DMS53 treated with DMSO at 0.1 percent for 48 hours (cell line): ENCODE data around the gene GNG14.
"Not testable (repeated sequence)": the region's sequence is repeated elsewhere in the genome, so short reads cannot be mapped to it uniquely, and the experiment has no call there.

Experiments used
- DNase-seq: peaks from one replicate; lab custom pipeline; 2025; ENCODE audit not compliant: unreplicated experiment; lab: John Stamatoyannopoulos, UW

The GNG14 gene

DNA sequence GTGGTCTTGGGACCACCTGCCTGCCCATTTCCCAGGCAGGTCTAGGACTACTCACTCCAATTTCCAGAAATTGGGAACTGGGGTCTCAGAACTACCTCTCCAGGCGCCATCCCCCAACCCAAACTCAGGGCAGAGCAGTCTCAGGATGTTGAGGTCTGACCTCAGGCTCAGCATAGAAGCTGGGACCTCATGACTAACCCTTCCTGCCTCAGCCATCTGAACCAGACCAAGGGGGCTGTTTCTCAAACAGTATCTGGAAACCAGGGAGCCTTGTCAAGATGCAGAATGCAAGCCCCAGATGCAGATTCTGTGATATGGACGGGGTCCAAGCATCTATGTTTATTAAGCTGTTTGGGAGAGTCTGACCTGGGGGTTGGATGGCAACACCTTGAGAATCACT is 7.3 kb downstream of the GNG14 start:
- DNase-seq, result no peak

DNA sequence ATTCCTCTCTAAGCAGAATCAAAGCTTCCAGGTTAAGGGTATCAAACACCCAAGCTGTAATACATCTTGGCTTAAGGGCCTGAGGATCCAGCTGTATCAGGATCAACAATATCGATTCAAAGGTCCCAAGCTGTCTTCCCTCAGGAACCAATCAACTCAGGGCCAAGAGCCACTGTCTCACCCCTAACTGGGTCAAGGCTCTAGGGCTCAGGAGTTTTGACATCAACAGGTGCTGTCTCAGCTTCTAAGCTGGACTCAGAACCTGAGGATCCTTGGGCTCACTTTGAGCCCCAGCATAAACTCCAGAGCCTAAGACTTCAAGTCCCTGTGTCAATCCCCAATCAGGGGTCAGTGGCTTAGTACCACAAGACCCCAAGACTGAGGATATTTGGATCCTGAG is 7.7 kb downstream of the GNG14 start:
- no peak for DNase-seq

DNA sequence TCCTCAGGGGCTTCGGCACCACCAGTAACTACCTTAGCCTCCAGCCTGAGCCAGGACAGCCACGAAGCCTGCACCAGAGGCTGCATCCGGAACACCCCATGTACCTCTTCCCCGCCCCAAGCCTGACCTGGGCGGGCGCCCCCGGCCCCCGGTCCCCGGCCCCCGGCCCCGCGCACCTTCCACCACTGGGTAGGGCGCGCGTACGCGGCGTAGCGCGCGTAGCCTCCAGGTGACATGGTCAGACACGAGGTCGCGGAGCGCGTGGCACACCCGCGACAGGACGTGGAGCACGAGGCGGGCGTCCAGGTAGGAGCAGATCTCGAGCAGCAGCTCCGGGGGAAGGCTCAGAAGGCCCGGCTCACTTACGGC is 8.2 kb downstream of the GNG14 start:
- DNase-seq, result no peak

DNA sequence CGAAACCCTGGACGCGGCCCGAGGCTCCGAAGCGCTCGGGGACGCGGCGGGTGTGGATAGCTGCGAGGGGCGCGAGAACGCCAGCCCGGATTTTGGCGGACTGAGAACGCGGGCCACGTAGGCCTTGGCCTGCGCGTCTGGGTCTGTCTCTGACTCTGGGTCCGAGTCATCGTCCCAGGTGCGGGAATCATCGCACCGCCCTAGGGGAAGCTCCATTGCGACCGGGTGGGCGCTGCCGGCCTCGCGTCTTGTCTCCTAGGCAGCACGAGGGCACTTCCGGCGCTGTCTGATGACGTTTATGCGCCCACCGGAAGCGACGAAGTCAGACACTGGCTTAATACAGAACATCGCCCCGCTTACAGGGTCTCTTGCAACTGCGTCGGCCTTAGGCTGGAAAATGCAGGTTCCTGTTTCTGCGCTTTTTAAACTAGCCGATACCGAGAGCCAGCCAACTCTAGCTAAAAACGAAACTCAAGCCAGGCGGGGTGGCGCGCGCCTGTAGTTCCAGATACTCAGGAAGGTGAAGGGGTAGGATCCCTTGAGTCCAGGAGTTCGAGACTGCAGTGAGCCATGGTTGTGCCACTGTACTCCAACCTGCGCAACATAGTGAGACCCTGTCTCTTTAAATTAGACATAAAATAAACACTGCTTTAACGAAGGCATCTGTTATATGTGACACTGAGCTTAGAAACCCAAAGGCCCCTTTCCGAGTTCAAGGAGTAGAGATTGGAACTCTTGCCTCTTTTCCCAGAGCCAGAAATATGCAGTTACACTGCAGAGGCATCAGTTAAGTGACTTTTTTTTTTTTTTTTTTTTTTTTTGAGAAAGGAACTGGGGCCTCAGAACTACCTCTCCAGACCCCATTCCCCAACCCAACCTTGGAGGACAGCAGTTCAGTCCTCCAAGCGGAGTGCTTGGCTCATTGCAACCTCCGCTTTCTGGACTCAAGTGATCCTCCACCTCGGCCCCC is 8.9 kb downstream of the GNG14 start, which contains the start of gene FBXW9:
FBXW9 (minus strand) TSS at position 266 of the 970 bp plus-strand sequence; CDS start at position 216, 50 bp downstream.
- peak; percentile 66 for DNase-seq

DNA sequence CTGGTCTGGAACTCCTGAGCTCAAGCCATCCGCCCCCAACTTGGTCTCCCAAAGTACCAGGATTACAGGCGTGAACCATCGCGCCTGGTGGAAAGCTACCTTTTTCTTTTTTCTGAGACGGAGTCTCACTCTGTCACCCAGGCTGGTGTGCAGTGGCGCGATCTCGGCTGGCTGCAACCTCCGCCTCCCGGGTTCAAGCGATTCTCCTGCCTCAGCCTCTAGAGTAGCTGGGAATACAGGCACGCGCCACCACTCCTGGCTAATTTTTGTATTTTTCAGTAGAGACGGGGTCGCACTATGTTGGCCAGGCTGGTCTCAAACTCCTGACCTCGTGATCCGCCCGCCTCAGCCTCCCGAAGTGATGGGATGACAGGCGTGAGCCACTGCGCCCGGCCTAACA is 9.6 kb downstream of the GNG14 start:
- DNase-seq, result not testable (repeated sequence)

DNA sequence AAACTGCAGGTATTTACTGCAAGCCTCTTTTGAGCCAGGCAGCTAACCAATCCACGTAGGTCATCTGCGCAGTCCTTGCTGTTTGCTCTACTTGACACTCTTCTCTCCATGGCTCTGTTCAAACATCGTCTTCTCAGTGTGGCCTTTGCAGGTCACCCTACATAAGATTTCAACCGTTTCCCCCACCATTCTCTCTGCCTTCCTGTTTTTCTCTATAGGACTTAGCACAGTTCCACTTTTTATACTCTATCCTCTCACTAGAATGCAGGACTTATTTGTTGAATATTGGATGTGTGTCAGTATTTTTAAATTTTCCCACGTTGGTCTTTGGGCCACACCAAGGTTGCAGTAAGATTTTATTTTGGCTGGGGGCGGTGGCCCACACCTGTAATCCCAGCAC is 10.3 kb downstream of the GNG14 start:
- DNase-seq, result no peak

DNA sequence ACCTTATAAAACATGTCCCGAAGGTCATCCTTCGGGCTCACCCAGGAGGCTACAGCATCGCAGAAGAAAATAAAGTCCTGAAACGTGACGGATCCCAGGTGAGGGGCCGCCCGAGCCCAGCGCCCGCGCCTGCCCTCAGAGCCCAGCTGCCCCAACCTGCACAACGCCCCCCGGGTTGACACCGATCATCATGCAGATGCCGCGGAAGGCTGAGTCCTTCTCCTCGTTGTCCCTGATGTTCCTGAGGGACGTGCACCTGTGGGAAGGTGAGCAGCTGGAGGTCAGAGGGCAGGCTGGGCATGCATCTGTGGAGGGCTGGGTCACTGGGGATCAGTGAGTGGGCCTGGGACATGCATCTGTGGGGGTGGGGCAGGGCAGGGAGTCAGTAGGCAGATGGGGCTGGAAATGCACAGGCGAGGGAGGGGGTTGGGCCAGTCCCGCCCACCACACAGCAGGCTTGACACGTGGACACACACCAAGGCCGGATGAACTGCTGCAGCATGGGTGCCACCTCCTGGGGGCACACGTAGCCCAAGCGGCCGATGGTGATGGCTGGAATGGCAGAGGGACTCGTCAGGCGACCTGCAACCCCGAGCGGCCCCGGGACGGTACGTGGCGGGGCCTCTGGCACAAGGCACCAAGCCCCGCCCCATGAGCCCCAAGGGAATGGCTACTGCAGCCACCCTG is 13.9 kb downstream of the GNG14 start:
- no peak for DNase-seq

DNA sequence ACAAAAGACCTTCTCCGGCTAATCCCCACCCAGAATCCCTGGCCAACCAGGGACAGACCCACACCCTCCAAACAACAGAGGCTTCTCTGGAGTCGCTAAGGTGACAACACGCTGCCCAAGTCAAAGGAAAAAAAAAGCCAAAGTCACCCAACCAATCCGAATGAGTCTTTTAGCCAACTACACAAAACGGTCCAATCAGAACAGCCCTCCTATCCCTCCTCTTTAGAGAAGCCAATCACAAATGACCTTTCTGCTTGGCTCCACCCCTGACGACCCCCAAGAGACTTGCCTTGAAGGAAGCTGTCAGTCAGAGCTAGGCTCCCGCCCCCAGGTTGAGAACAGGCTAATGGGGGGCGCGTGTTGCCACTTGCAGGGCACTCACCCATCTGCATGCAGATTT is 15.2 kb downstream of the GNG14 start:
- no peak for DNase-seq

DNA sequence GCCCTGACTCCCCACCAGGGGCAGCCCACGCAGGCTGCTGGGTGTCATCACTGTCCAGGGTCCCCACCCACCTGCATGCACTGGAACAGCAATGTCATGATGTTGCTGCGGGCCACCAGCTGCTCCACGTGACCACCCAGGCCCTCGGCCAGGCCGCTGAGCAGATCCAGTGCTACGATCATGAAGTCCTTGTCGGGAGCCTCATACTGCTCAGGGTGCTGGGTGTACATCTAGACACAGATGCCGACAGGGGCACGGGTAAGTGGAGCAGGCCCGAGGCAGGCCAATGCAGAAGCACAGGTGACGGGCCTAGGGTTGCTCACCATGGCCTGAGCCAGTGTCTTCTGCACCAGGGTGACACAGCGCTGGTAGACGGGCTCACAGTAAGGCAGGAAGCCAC is 17.4 kb downstream of the GNG14 start:
- DNase-seq, result no peak

DNA sequence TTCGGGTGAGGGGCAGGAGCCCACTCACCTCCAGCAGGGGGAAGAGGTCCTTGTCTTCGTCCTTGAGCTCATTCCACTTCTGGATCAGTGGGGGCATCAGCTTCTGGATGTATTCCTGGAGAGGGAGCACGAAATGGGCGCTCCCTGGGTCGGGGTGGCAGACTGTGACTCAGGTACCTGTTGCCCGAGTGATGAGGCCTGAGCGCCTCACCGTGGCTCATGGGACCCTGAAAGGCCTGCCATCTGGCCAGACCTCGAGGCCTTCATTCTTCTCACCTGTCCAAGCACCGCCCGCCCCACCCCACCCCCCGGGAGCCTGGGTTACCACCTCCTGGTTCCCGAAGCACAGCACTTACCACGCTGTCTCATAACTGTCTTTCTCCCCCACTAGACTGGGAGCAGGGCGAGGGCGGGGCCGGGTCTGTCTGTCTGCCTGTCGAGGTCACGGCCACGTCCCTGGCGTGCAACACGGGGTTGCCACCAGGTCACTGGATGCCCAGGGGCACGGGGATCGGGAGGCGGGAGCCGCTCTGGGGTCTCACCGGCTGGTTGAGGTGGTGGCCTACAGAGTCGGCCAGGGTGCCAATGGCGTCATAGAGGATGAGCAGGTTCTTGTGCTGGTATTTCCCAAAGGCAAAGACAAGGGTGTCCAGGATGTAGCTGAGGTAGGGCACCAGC is 18.0 kb downstream of the GNG14 start:
- DNase-seq, result no peak

DNA sequence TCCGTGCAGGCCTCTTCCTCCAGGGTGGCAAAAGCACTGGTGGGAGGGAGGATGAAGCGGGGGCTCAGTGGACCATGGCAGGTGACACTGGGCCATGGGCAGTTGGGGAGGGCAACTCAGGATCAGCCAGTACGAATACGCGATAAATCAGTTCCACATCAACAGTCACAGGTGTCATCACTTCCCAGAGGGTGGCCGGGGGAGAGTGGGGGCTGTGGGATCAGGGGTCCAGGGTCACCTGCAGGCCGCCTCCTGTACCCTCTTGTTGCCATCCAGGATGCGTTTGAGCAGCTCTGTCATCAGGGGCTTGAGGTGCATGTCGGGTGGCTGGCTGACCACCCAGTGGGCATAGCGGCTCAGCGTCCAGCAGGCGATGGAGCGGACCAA is 18.5 kb downstream of the GNG14 start:
- DNase-seq, result no peak

DNA sequence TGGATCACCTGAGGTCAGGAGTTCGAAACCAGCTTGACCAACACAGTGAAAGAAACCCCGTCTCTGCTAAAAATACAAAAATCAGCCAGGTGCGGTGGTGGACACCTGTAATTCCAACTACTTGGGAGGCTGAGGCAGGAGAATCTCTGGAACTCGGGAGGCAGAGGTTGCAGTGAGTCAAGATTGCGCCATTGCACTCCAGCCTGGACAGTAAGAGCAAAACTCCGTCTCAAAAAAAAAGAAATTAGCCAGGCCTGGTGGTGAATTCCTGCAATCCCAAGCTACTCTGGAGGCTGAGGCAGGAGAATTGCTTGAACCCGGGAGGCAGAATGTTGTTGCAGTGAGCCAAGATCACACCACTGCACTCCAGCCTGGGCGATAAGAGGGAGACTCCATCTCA is 20.8 kb downstream of the GNG14 start:
- DNase-seq, result no peak

DNA sequence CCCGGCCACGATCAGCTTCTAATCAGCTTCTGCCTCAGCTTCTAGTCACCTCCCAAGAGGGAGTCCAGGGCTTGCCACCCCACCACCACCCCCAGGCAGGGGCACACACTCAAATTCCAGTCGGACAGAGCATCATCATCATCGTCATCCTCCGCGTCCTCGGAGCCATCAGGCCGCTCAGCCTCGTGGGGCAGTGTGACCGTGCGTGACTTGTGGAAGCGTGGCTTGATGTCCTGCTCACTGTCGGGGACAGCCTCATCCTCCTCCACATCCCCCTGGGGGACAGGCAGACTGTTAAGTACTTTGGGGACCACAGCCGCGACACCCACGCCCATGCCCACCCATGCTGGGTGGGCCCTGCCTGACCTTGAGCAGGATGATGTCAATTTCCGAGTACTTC is 23.4 kb downstream of the GNG14 start:
- no peak for DNase-seq

DNA sequence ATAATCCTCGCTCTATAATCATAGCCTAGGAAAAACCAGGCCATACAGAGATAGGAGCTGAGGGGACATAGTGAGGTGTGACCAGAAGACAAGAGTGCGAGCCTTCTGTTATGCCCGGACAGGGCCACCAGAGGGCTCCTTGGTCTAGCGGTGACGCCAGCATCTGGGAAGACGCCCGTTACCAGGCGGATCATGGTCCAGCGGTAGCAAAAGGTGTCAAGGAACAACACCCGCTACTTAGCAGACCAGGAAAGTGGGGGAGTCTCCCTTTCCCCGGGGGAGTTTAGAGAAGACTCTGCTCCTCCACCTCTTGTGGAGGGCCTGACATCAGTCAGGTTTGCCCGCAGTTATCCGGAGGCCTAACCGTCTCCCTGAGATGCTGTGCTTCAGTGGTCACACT is 24.3 kb downstream of the GNG14 start:
- not testable (repeated sequence) for DNase-seq

DNA sequence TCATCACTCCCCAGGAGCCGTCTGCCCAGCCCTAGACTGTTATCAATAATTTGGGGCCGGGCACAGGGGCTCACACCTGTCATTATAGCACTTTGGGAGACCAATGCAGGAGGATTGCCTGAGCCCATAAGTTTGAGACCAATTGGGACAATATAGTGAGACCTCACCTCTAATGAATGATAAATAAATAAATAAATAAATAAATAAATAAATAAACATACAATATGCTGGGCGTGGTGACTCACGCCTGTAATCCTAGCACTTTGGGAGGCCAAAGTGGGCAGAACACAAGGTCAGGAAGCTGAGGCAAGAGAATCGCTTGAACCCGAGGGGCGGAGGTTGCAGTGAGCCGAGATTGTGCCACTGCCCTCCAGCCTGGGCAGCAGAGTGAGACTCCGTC is 25.5 kb downstream of the GNG14 start:
- DNase-seq, result not testable (repeated sequence)

DNA sequence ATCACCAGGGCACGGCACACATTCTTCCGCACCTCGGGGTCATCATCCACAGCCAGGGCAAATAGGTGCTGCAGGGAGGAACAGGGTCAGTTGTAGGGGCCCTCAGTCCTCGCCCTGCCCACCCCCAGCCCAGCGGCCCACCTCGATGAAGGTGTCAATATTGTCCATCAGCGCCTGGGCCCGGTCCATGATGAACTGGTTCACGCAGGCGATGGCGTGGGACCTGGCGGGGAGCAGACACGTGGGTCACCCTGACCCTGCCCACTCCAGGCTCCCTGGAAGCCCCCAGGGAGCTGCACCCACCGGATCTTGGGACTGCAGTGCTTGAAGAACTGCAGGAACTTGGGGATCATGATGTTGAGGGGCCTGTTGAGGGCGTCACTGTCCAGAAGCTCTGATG is 27.3 kb downstream of the GNG14 start:
- DNase-seq, result no peak

DNA sequence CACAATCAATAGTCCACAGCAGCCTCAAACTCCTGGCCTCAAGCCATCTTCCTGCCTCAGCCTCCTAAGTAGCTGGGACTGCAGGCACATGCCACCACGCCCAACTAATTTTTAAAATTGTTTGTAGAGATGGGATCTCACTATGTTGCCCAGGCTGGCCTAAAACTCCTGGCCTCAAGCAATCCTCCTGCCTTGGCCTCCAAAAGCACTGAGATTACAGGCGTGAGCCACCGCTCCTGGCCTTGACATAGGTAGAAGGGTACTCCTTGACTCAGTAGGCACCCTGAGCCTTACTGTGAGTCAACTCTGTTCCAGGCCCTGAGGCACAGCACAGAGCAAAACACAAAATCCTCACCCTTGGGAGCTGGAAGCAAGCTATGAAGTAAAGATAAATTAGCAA is 28.1 kb downstream of the GNG14 start:
- DNase-seq, result no peak

DNA sequence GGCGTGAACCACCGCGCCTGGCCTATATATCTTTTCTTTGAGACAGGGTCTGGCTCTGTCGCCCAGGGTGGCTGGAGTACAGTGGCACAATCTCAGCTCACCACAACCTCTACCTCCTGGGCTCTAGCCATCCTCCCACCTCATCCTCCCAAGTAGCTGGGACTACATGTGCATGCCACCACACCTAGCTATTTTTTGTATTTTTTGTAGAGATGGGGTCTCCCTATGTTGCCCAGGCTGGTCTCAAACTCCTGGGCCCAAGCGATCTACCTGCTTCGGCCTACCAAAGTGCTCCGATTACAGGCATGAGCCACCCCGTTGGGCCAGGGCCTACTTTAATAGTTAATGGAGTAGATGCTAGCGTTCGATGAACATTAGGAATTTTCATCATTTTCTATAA is 32.5 kb downstream of the GNG14 start:
- no peak for DNase-seq

DNA sequence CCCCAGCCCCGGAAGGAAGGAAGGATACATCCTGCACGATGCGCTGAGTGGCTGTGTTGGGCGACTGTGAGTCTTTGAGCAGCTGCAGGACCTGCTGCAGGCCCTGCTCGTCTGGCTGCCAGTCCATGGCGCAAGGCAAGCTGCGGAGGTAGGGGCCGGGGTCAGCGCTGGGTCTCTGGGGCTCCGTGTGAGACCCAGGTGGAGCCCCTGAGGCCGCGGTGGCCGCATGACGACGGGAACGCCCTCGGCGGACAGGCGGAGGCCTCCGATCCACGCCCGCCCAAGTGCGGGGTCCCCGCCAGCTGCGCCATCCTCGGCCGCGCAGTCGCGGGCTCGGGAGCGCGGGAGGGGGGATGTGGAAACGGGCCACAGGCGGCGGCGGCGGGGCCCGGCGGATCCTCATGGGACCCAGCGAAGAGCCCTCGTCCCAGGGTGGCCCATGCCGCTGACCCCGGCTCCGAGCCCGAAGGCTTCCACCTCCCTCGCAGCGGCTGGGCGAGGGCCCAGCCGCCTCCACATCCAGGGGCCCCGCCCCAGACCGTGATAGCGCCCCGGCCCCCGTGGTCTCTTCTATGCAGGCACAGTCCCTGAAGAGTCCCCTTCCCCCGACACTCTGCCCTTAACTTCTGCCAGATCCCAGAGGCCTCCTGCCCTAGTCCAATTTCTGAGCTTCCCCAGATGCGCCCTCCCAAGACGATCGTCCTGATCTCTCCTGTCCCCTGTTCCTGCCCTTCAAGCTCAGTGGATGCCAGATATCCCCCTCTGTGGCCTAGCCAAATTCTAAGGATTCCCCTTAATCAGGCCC is 33.3 kb downstream of the GNG14 start:
- DNase-seq, result no peak

DNA sequence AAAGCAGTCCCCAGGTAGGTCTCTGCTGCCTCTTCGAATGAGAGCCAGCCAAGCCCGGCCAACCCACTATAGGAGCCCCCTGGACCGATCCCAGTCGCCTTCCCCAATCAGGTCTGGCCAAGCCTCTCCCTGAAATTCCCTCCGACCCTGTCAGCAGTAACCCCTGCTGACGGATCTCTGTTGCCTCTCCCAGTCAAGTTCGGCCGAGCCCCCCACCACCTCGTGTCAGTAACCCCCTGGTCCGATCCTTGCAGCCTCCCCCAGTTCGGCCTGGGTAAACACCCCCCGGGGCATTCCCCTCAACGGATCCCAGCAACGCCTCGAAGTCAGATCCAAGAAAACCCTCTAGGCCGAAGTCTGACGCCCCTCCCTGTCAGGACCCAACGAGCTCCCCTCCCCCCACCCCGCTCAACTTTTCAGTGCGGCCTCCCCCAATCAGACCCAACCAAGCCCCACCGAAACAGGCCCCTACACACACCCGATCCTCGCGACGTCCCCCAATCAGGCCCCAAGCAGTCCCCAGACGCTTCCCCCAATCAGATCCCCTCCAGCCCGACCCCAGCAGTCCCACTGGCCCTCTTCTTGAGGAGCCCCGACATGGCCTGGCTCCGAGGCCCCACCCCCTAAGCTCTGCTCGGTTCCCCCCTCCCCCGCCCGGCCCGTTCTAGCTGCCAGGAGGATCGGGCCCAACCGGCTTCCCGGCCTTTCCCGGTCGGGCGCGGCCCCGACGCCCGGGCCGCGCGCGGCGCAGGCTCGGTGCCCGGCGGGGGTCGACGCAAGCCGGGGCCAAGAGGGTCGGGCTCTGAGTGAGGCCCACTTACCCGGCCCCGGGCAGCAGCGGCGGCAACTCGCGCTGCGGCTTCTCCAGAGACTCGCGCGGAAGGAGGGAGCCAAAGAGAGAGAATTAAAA is 34.1 kb downstream of the GNG14 start:
- no peak for DNase-seq
